WERI-Rb-1 (cell line): Measurements from ENCODE around the gene ZNF334.
A peak's percentile ranks its signal among the peaks of the same experiment; 100 is the strongest.

Source experiments
- DNase-seq: peaks from one replicate; pipeline ENCODE4 v3.0.0-alpha.2; 2020
- H3K27ac ChIP-seq: fragments of 250-450 bp; sonication (Bioruptor Pico); 2 replicates; pipeline ENCODE4 v1.5.1; 2020; ENCODE audit warnings: mild to moderate bottlenecking, moderate library complexity
- H3K27me3 ChIP-seq: fragments of 250-450 bp; sonication (Bioruptor Pico); 2 replicates; pipeline ENCODE4 v1.5.1; 2021; ENCODE audit warnings: mild to moderate bottlenecking, low read depth, moderate library complexity; ENCODE audit not compliant: insufficient read depth, severe bottlenecking
- H3K36me3 ChIP-seq: fragments of 250-450 bp; sonication (Bioruptor Pico); 2 replicates; pipeline ENCODE4 v1.5.1; 2020; ENCODE audit warnings: mild to moderate bottlenecking, moderate library complexity
- H3K4me3 ChIP-seq: 2 replicates; pipeline ENCODE4 v1.5.1; 2011; ENCODE audit warnings: low read depth, mild to moderate bottlenecking, control low read depth, low read length
- H3K9me3 ChIP-seq: fragments of 250-450 bp; sonication (Bioruptor Pico); 2 replicates; pipeline ENCODE4 v1.5.1; 2021; ENCODE audit warnings: mild to moderate bottlenecking, moderate library complexity; ENCODE audit not compliant: severe bottlenecking
- CTCF ChIP-seq: IDR thresholded peaks from 2 replicates; pipeline ENCODE4 v1.5.1; 2011; ENCODE audit warnings: low read depth, mild to moderate bottlenecking, control low read depth, inconsistent platforms, low read length

The ZNF334 gene

GRCh38 chr20:46512943-46513844 lies at the start of gene ZNF334:
TSS of gene ZNF334 (minus strand) at chr20:46513559. CDS start at chr20:46512102, 1,457 bp downstream.
- 0 out of 2 replicates have a peak, but pooled peaks cover 3% of the 10 kb centered on the region for H3K36me3 ChIP-seq
- H3K27me3 ChIP-seq = no peaks in the 10 kb centered on the region
- no peaks in the 10 kb centered on the region for H3K9me3 ChIP-seq
- peak within 1 kb of the TSS; percentile 86 for H3K4me3 ChIP-seq
- no peak for TF ChIP-seq CTCF
- H3K27ac ChIP-seq = peak within 1 kb of the TSS; percentile 83
- DNase-seq = peak; percentile 91

GRCh38 chr20:46562373-46563169 lies 49.2 kb upstream of the ZNF334 start:
- H3K36me3 ChIP-seq = no peaks in the 10 kb centered on the region
- peak; percentile 77 for TF ChIP-seq CTCF
- DNase-seq = peak; percentile 73
- H3K27me3 ChIP-seq = no peaks in the 10 kb centered on the region
- H3K4me3 ChIP-seq = peak overlapping the region; percentile 33
- no peaks in the 10 kb centered on the region for H3K9me3 ChIP-seq
- peak overlapping the region; percentile 74 for H3K27ac ChIP-seq

GRCh38 chr20:46562009-46562372 lies 48.6 kb upstream of the ZNF334 start:
- Histone ChIP-seq H3K27ac (peak overlapping the region; percentile 74), H3K9me3 (no peaks in the 10 kb centered on the region), H3K27me3 (no peaks in the 10 kb centered on the region), H3K4me3 (peak overlapping the region; percentile 33), H3K36me3 (no peaks in the 10 kb centered on the region)
- no peak for TF ChIP-seq CTCF
- DNase-seq = no peak

GRCh38 chr20:46559685-46560440 lies 46.5 kb upstream of the ZNF334 start:
- peak; percentile 30 for DNase-seq
- no peak overlapping the region for H3K27ac ChIP-seq
- no peaks in the 10 kb centered on the region for H3K27me3 ChIP-seq
- no peak overlapping the region for H3K4me3 ChIP-seq
- no peaks in the 10 kb centered on the region for H3K36me3 ChIP-seq
- TF ChIP-seq CTCF = peak; percentile 27; the same call in 1 of the 2 replicates
- H3K9me3 ChIP-seq = no peaks in the 10 kb centered on the region

GRCh38 chr20:46559001-46559400 lies 45.6 kb upstream of the ZNF334 start:
- H3K27ac ChIP-seq = 0 out of 2 replicates have a peak overlapping the region, but pooled peaks have one; percentile 16
- no peaks in the 10 kb centered on the region for H3K36me3 ChIP-seq
- H3K27me3 ChIP-seq = no peaks in the 10 kb centered on the region
- no peak overlapping the region for H3K4me3 ChIP-seq
- DNase-seq = no peak
- H3K9me3 ChIP-seq = no peaks in the 10 kb centered on the region
- no peak for TF ChIP-seq CTCF
